PFSK-1 (cell line): ENCODE measurements around the gene ANKRD24.

ENCODE experiments used
- FOXP2 ChIP-seq: optimal IDR thresholded peaks from 2 replicates; pipeline ENCODE3; 2011; ENCODE audit warnings: borderline replicate concordance, control low read depth, inconsistent platforms; ENCODE audit not compliant: insufficient read depth; ENCODE audit errors: extremely low read length, extremely low read depth
- POLR2AphosphoS5 ChIP-seq: IDR thresholded peaks from 2 replicates; pipeline ENCODE4 v1.6.1; 2012; ENCODE audit warnings: low read depth, mild to moderate bottlenecking, control low read depth, low read length, moderate library complexity
- SIN3A ChIP-seq: IDR thresholded peaks from 2 replicates; pipeline ENCODE4 v1.6.1; 2012; ENCODE audit warnings: mild to moderate bottlenecking, low read length, moderate library complexity, borderline replicate concordance; ENCODE audit not compliant: insufficient read depth
- TAF1 ChIP-seq: IDR thresholded peaks from 2 replicates; pipeline ENCODE4 v1.6.1; 2012; ENCODE audit warnings: low read length, control low read depth, borderline replicate concordance; ENCODE audit not compliant: insufficient read depth
- TF ChIP-seq, protein P1 (sequence below), 2 experiments: IDR thresholded peaks; 2 replicates each; pipeline versions ENCODE4 v1.6.1 to v1.8.0; 2011 to 2012; ENCODE audit warnings: low read depth in 2 of 2, low read length in 2 of 2, control low read depth in 1 of 2, inconsistent platforms in 1 of 2, mild to moderate bottlenecking in 1 of 2, moderate library complexity in 1 of 2; ENCODE audit not compliant: insufficient read depth in 1 of 2

The ANKRD24 gene

GRCh38 chr19:4152241-4152998 is 30.1 kb upstream of the ANKRD24 start:
- TF ChIP-seq, protein P1, sequence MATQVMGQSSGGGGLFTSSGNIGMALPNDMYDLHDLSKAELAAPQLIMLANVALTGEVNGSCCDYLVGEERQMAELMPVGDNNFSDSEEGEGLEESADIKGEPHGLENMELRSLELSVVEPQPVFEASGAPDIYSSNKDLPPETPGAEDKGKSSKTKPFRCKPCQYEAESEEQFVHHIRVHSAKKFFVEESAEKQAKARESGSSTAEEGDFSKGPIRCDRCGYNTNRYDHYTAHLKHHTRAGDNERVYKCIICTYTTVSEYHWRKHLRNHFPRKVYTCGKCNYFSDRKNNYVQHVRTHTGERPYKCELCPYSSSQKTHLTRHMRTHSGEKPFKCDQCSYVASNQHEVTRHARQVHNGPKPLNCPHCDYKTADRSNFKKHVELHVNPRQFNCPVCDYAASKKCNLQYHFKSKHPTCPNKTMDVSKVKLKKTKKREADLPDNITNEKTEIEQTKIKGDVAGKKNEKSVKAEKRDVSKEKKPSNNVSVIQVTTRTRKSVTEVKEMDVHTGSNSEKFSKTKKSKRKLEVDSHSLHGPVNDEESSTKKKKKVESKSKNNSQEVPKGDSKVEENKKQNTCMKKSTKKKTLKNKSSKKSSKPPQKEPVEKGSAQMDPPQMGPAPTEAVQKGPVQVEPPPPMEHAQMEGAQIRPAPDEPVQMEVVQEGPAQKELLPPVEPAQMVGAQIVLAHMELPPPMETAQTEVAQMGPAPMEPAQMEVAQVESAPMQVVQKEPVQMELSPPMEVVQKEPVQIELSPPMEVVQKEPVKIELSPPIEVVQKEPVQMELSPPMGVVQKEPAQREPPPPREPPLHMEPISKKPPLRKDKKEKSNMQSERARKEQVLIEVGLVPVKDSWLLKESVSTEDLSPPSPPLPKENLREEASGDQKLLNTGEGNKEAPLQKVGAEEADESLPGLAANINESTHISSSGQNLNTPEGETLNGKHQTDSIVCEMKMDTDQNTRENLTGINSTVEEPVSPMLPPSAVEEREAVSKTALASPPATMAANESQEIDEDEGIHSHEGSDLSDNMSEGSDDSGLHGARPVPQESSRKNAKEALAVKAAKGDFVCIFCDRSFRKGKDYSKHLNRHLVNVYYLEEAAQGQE (IDR thresholded peaks at IDR 0.05; ENCODE audit: insufficient read depth in 1 of 2, low read depth in 2 of 2, low read length in 2 of 2), result no peak
- TF ChIP-seq FOXP2, result no peak
- no peak for TF ChIP-seq POLR2AphosphoS5
- no peak for TF ChIP-seq TAF1
- no peak for TF ChIP-seq SIN3A

- TF ChIP-seq SIN3A (no peak), TAF1 (no peak)
Measured at GRCh38 chr19:4154571-4155312, 27.7 kb upstream of the ANKRD24 start.

DNA sequence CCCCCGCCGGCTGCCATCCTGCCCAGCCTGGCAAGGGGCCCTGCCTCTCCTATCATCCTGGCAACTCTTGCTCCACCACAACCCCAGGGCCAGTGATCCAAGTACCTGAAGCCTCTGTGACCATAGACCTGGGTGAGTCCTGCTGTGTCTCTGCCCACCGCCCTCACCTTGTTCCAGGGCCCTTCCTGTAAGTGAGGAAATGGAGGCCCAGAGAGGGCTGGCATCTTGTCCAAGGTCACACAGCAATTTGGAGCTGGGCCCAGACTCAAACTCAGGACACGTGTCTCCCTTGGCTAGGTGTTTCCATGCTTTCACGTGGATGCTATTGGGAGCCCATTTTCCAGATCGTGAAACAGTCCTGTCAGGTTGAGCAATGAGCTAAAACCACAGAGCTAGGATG is 25.3 kb upstream of the ANKRD24 start:
- no peak for TF ChIP-seq FOXP2
- no peak for TF ChIP-seq POLR2AphosphoS5
- TF ChIP-seq TAF1, result no peak
- no peak for TF ChIP-seq SIN3A
- TF ChIP-seq, protein P1 (IDR thresholded peaks at IDR 0.05; ENCODE audit: insufficient read depth in 1 of 2, low read depth in 2 of 2, low read length in 2 of 2), result no peak

- no peak for TF ChIP-seq POLR2AphosphoS5
- TF ChIP-seq TAF1, result no peak
- TF ChIP-seq SIN3A, result no peak
- TF ChIP-seq, protein P1 (IDR thresholded peaks at IDR 0.05; ENCODE audit: insufficient read depth in 1 of 2, low read depth in 2 of 2, low read length in 2 of 2), result no peak
- no peak for TF ChIP-seq FOXP2
Measured at GRCh38 chr19:4161415-4162077, 20.9 kb upstream of the ANKRD24 start.

- TF ChIP-seq, protein P1 (IDR thresholded peaks at IDR 0.05; ENCODE audit: insufficient read depth in 1 of 2, low read depth in 2 of 2, low read length in 2 of 2), result no peak
- no peak for TF ChIP-seq TAF1
- no peak for TF ChIP-seq SIN3A
Measured at GRCh38 chr19:4164262-4164661, 18.2 kb upstream of the ANKRD24 start.
